IMR-90 (cell line): ENCODE results near the gene NOTCH2. TPM values are rescaled to one million over a fixed set of nuclear protein-coding genes. Genes with fewer than 3 reads are reported as not detected.

ENCODE experiments used
- ATAC-seq: fragments of 200-7000 bp; cut with Tn5 transposase; 2 replicates; pipeline ENCODE4 v1.9.1; 2020; ENCODE audit warnings: low read depth, mild to moderate bottlenecking, moderate library complexity
- BruUV-seq: library from RNA; stranded (reverse); fragments of 400-500 nt; replicated peaks from 2 replicates; lab custom pipeline; 2021; lab: Mats Ljungman, UMichigan
- CTCF ChIA-PET: fragments of 300-600 bp; formaldehyde crosslinking; extraction: SDS; loops from one replicate; lab custom pipeline; 2021; ENCODE audit warnings: antibody characterized with exemption; lab: Yijun Ruan, JAX
- POLR2A ChIA-PET: fragments of 300-600 bp; sonication (Branson Sonifier 250); formaldehyde crosslinking; loops from one replicate; lab custom pipeline; 2022; ENCODE audit warnings: antibody characterized with exemption; ENCODE audit not compliant: unreplicated experiment; lab: Charles Lee
- DNase-seq: peaks from one replicate; pipeline ENCODE4 v3.0.0; 2013
- H2AFZ ChIP-seq: replicated peaks from 2 replicates; pipeline ENCODE3; 2013; ENCODE audit warnings: low read length, mild to moderate bottlenecking; ENCODE audit not compliant: poor library complexity
- H2AK5ac ChIP-seq: 2 replicates; pipeline ENCODE4 v1.6.1; 2013; ENCODE audit warnings: low read depth, low read length, inconsistent platforms
- H2AK9ac ChIP-seq: replicated peaks from 2 replicates; pipeline ENCODE3; 2013; ENCODE audit warnings: mild to moderate bottlenecking, low read depth, low read length, moderate library complexity; ENCODE audit not compliant: poor library complexity
- H2BK120ac ChIP-seq: 2 replicates; pipeline ENCODE4 v1.6.1; 2013; ENCODE audit warnings: low read depth, low read length, inconsistent platforms
- H2BK15ac ChIP-seq: 3 replicates; pipeline ENCODE4 v1.6.1; 2013; ENCODE audit warnings: low read depth, low read length, inconsistent platforms
- H2BK20ac ChIP-seq: 2 replicates; pipeline ENCODE4 v1.6.1; 2013; ENCODE audit warnings: low read depth, mild to moderate bottlenecking, inconsistent platforms, low read length, moderate library complexity
- H2BK5ac ChIP-seq: 2 replicates; pipeline ENCODE4 v1.6.1; 2013; ENCODE audit warnings: mild to moderate bottlenecking, low read depth, low read length, inconsistent platforms; ENCODE audit not compliant: poor library complexity, severe bottlenecking
- H3K14ac ChIP-seq: replicated peaks from 2 replicates; pipeline ENCODE4 v1.6.1; 2013; ENCODE audit warnings: low read depth, low read length, inconsistent platforms
- H3K18ac ChIP-seq: 2 replicates; pipeline ENCODE4 v1.6.1; 2013; ENCODE audit warnings: low read depth, low read length, control low read depth
- H3K23ac ChIP-seq: 2 replicates; pipeline ENCODE4 v1.6.1; 2013; ENCODE audit warnings: low read depth, low read length, inconsistent platforms
- H3K27ac ChIP-seq: 2 replicates; pipeline ENCODE4 v1.5.1; 2013; ENCODE audit warnings: mild to moderate bottlenecking, control low read depth, low read length; ENCODE audit not compliant: insufficient read depth
- H3K27me3 ChIP-seq: 2 replicates; pipeline ENCODE4 v1.6.1; 2013; ENCODE audit warnings: low read length; ENCODE audit not compliant: control insufficient read depth, insufficient read depth
- H3K36me3 ChIP-seq: 2 replicates; pipeline ENCODE4 v1.6.1; 2013; ENCODE audit warnings: low read length, mixed read lengths; ENCODE audit not compliant: control insufficient read depth, insufficient read depth
- H3K4ac ChIP-seq: 2 replicates; pipeline ENCODE4 v1.6.1; 2013; ENCODE audit warnings: low read depth, low read length, inconsistent platforms
- H3K4me1 ChIP-seq: 2 replicates; pipeline ENCODE4 v1.6.1; 2013; ENCODE audit warnings: low read length, mixed read lengths; ENCODE audit not compliant: control insufficient read depth, insufficient read depth
- H3K4me2 ChIP-seq: 2 replicates; pipeline ENCODE4 v1.6.1; 2013; ENCODE audit warnings: low read depth, mild to moderate bottlenecking, control low read depth, low read length, moderate library complexity
- H3K4me3 ChIP-seq: 2 replicates; pipeline ENCODE4 v1.5.1; 2013; ENCODE audit warnings: low read depth, mild to moderate bottlenecking, control low read depth, low read length, moderate library complexity; ENCODE audit not compliant: insufficient read depth
- H3K56ac ChIP-seq: 2 replicates; pipeline ENCODE4 v1.6.1; 2013; ENCODE audit warnings: low read length, inconsistent platforms; ENCODE audit not compliant: insufficient read depth; ENCODE audit errors: extremely low read depth
- H3K79me1 ChIP-seq, 2 experiments: 2 replicates each; pipeline ENCODE4 v1.6.1; 2013; ENCODE audit warnings: low read length in 2 of 2, inconsistent platforms in 1 of 2, low read depth in 1 of 2
- H3K9ac ChIP-seq: 2 replicates; pipeline ENCODE4 v1.6.1; 2013; ENCODE audit warnings: low read depth, low read length, control low read depth
- H3K9me1 ChIP-seq: 2 replicates; pipeline ENCODE4 v1.6.1; 2013; ENCODE audit warnings: low read length, inconsistent platforms; ENCODE audit not compliant: insufficient read depth
- H3K9me3 ChIP-seq: 2 replicates; pipeline ENCODE4 v1.6.1; 2013; ENCODE audit warnings: low read length; ENCODE audit not compliant: control insufficient read depth, insufficient read depth
- H4K20me1 ChIP-seq: 2 replicates; pipeline ENCODE4 v1.6.1; 2013; ENCODE audit warnings: low read length, inconsistent platforms; ENCODE audit not compliant: insufficient read depth
- H4K5ac ChIP-seq: 2 replicates; pipeline ENCODE4 v1.6.1; 2013; ENCODE audit warnings: mild to moderate bottlenecking, low read depth, low read length, control low read depth
- H4K8ac ChIP-seq, 2 experiments: 2 replicates each; pipeline ENCODE4 v1.6.1; 2013; ENCODE audit warnings: low read depth in 2 of 2, low read length in 2 of 2, control low read depth in 1 of 2, inconsistent platforms in 1 of 2
- H4K91ac ChIP-seq: 2 replicates; pipeline ENCODE4 v1.6.1; 2013; ENCODE audit warnings: low read depth, low read length, inconsistent platforms; ENCODE audit not compliant: insufficient read depth
- CEBPB ChIP-seq: IDR thresholded peaks from 2 replicates; pipeline ENCODE4 v1.6.1; 2012; ENCODE audit warnings: low read depth, low read length, improper control_type of control experiment
- CHD1 ChIP-seq: IDR thresholded peaks from 2 replicates; pipeline ENCODE4 v1.6.1; 2012; ENCODE audit warnings: low read depth, low read length, improper control_type of control experiment
- ELK1 ChIP-seq: fragments of 150-350 bp; IDR thresholded peaks from 2 replicates; pipeline ENCODE4 v1.6.1; 2016; ENCODE audit warnings: low read depth, mild to moderate bottlenecking, low read length, moderate library complexity, borderline replicate concordance
- FOS ChIP-seq: fragments of 150-350 bp; IDR thresholded peaks from 2 replicates; pipeline ENCODE4 v1.6.1; 2016; ENCODE audit warnings: low read depth, low read length
- MAZ ChIP-seq: IDR thresholded peaks from 2 replicates; pipeline ENCODE4 v1.6.1; 2012; ENCODE audit warnings: low read depth, mild to moderate bottlenecking, low read length, improper control_type of control experiment, moderate library complexity, borderline replicate concordance
- MXI1 ChIP-seq: IDR thresholded peaks from 2 replicates; pipeline ENCODE4 v1.6.1; 2012; ENCODE audit warnings: low read depth, mild to moderate bottlenecking, low read length, moderate library complexity, borderline replicate concordance
- NFE2L2 ChIP-seq: fragments of 150-350 bp; IDR thresholded peaks from 2 replicates; pipeline ENCODE4 v1.6.1; 2016; ENCODE audit warnings: low read depth, mild to moderate bottlenecking, low read length
- POLR2A ChIP-seq: IDR thresholded peaks from 2 replicates; pipeline ENCODE4 v1.6.1; 2012; ENCODE audit warnings: mild to moderate bottlenecking, low read depth, low read length
- RAD21 ChIP-seq: IDR thresholded peaks from 2 replicates; pipeline ENCODE4 v1.6.1; 2012; ENCODE audit warnings: low read length, improper control_type of control experiment
- RCOR1 ChIP-seq: IDR thresholded peaks from 2 replicates; pipeline ENCODE4 v1.6.1; 2012; ENCODE audit warnings: mild to moderate bottlenecking, low read length, improper control_type of control experiment; ENCODE audit not compliant: insufficient replicate concordance
- RFX5 ChIP-seq: IDR thresholded peaks from 2 replicates; pipeline ENCODE4 v1.8.0; 2012; ENCODE audit warnings: low read depth, mild to moderate bottlenecking, low read length, moderate library complexity
- SMC3 ChIP-seq: fragments of 150-350 bp; IDR thresholded peaks from 2 replicates; pipeline ENCODE4 v1.6.1; 2016; ENCODE audit warnings: low read depth, mild to moderate bottlenecking, antibody characterized with exemption, low read length, moderate library complexity
- USF2 ChIP-seq: fragments of 150-350 bp; IDR thresholded peaks from 2 replicates; pipeline ENCODE4 v1.6.1; 2017; ENCODE audit warnings: mild to moderate bottlenecking, antibody characterized with exemption, low read length, low read depth
- WGBS, 2 experiments: methylation state at CpG; one replicate each; pipeline versions ENCODE4 v1.1.5 to v1.1.7; 2013; ENCODE audit warnings: missing lambda C conversion rate in 2 of 2; ENCODE audit not compliant: insufficient read length in 1 of 2; ENCODE audit errors: extremely low coverage in 2 of 2; 5-methylcytosine and 5-hydroxymethylcytosine counted together
- dilution Hi-C: fragments of 300-500 bp; cut with HindIII; formaldehyde crosslinking; loops from one replicate; pipeline ENCODE4 v1.14.3; 2018; ENCODE audit warnings: low sequenced_read_pairs; ENCODE audit not compliant: unreplicated experiment
- in situ Hi-C: fragments of 300-500 bp; cut with MboI; formaldehyde crosslinking; loops from 3 replicates; pipeline ENCODE4 v1.14.3; 2019; ENCODE audit warnings: low sequenced_read_pairs, inconsistent platforms, mixed read lengths
- intact Hi-C: fragments of 100-400 bp; cut with micrococcal nuclease; formaldehyde crosslinking; loops from 2 replicates; pipeline ENCODE4 v1.10.0; 2022
- polyA plus RNA-seq, 3 experiments: library from polyadenylated mRNA; depleted of rRNA; stranded (reverse); fragments of >200 nt; gene quantifications; 2 replicates each; pipeline ENCODE4 v1.2.3, GENCODE V29; 2012; ENCODE audit warnings: low replicate concordance in 1 of 3
- total RNA-seq: library from RNA; depleted of rRNA; stranded (reverse); fragments of >200 nt; gene quantifications from 2 replicates; pipeline ENCODE4 v1.2.3, GENCODE V29; 2012
- TF ChIP-seq, protein P1 (sequence below): conservative IDR thresholded peaks from 2 replicates; pipeline ENCODE4 v1.5.1; 2012; ENCODE audit warnings: mild to moderate bottlenecking, low read depth, low read length, improper control_type of control experiment

The NOTCH2 gene
- total and polyA plus RNA-seq, 2 of the 4 experiments (the other 2 are of a cell fraction) = 40.4 to 131 TPM

- TF ChIP-seq NFE2L2 (no peak), USF2 (no peak), CEBPB (no peak), POLR2A (no peak), ELK1 (no peak), RFX5 (no peak), CHD1 (no peak), RCOR1 (no peak), RAD21 (no peak), FOS (no peak), MXI1 (no peak), SMC3 (no peak), MAZ (no peak)
- TF ChIP-seq, protein P1, sequence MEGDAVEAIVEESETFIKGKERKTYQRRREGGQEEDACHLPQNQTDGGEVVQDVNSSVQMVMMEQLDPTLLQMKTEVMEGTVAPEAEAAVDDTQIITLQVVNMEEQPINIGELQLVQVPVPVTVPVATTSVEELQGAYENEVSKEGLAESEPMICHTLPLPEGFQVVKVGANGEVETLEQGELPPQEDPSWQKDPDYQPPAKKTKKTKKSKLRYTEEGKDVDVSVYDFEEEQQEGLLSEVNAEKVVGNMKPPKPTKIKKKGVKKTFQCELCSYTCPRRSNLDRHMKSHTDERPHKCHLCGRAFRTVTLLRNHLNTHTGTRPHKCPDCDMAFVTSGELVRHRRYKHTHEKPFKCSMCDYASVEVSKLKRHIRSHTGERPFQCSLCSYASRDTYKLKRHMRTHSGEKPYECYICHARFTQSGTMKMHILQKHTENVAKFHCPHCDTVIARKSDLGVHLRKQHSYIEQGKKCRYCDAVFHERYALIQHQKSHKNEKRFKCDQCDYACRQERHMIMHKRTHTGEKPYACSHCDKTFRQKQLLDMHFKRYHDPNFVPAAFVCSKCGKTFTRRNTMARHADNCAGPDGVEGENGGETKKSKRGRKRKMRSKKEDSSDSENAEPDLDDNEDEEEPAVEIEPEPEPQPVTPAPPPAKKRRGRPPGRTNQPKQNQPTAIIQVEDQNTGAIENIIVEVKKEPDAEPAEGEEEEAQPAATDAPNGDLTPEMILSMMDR = no peak
- Histone ChIP-seq H2AK5ac (no peak overlapping the region), H4K91ac (no peak overlapping the region), H3K4ac (no peak overlapping the region), H3K4me1 (no peaks in the 10 kb centered on the region), H2BK120ac (no peak overlapping the region), H3K9me1 (peaks cover 17% of the 10 kb centered on the region; the same call in 1 of the 2 replicates), H3K79me1 (peaks cover 0 to 19% of the 10 kb centered on the region in 2 experiments; a peak in 2 of 4 replicates), H4K20me1 (no peaks in the 10 kb centered on the region), H3K9ac (no peak overlapping the region), H3K23ac (no peak overlapping the region), H3K4me3 (no peak overlapping the region), H2AFZ (no peak overlapping the region), H2BK5ac (no peak overlapping the region), H3K36me3 (peaks cover 50% of the 10 kb centered on the region), H3K18ac (no peak overlapping the region), H4K8ac (no peak overlapping the region), H3K14ac (no peak overlapping the region), H2AK9ac (no peak overlapping the region), H3K9me3 (no peaks in the 10 kb centered on the region), H3K4me2 (no peak overlapping the region), H2BK15ac (no peak overlapping the region), H3K27ac (no peak overlapping the region), H4K5ac (no peak overlapping the region), H3K56ac (no peak overlapping the region), H3K27me3 (no peaks in the 10 kb centered on the region), H2BK20ac (no peak overlapping the region)
- in situ Hi-C loops = no loop called here
- DNase-seq (no peak), ATAC-seq (no peak)
- intact Hi-C loops = no loop called here
- ChIA-PET POLR2A (no interaction called here), CTCF (no interaction called here)
- 100% methylated on average over 2 of the region's 6 CpGs; no CpG with 5 or more reads in 1 of the 2 experiments for WGBS, 2 experiments
- BruUV-seq = no TSS peak
- dilution Hi-C loops = no loop called here
Observed at GRCh38 chr1:119915517-119915916, 153.9 kb downstream of the NOTCH2 start.
